H9 (cell line): Measurements from ENCODE around the gene SDHAF4. TPM values are rescaled to one million over a fixed set of nuclear protein-coding genes. Genes with fewer than 3 reads are reported as not detected.
A peak's percentile ranks its signal among the peaks of the same experiment; 100 is the strongest.

Source experiments
- DNase-seq: peaks from one replicate; pipeline ENCODE4 v3.0.0-alpha.2; 2017
- H2AFZ ChIP-seq: one replicate; pipeline ENCODE4 v1.6.1; 2013; ENCODE audit warnings: mild to moderate bottlenecking, low read length, control low read depth, moderate library complexity
- H2AK5ac ChIP-seq: 2 replicates; pipeline ENCODE4 v1.6.1; 2013; ENCODE audit warnings: low read length, control low read depth, mixed read lengths; ENCODE audit not compliant: insufficient read length
- H2BK120ac ChIP-seq: one replicate; pipeline ENCODE4 v1.6.1; 2013; ENCODE audit warnings: low read depth, mild to moderate bottlenecking, low read length, control low read depth, inconsistent platforms; ENCODE audit not compliant: poor library complexity, severe bottlenecking
- H2BK12ac ChIP-seq: 2 replicates; pipeline ENCODE4 v1.6.1; 2013; ENCODE audit warnings: low read length, control low read depth, mixed read lengths, low read depth; ENCODE audit not compliant: insufficient read length
- H2BK15ac ChIP-seq: 2 replicates; pipeline ENCODE4 v1.6.1; 2013; ENCODE audit warnings: low read depth, low read length, control low read depth
- H2BK20ac ChIP-seq: one replicate; pipeline ENCODE4 v1.6.1; 2013; ENCODE audit warnings: low read depth, mild to moderate bottlenecking, low read length, control low read depth, inconsistent platforms; ENCODE audit not compliant: poor library complexity, severe bottlenecking
- H2BK5ac ChIP-seq: 2 replicates; pipeline ENCODE4 v1.6.1; 2013; ENCODE audit warnings: low read length, control low read depth, mixed read lengths; ENCODE audit not compliant: insufficient read length
- H3K14ac ChIP-seq: 2 replicates; pipeline ENCODE4 v1.6.1; 2013; ENCODE audit warnings: low read length, control low read depth; ENCODE audit not compliant: insufficient read depth
- H3K18ac ChIP-seq: 2 replicates; pipeline ENCODE4 v1.6.1; 2013; ENCODE audit warnings: low read depth, mild to moderate bottlenecking, mixed read lengths, low read length, control low read depth; ENCODE audit not compliant: insufficient read length
- H3K23ac ChIP-seq: 2 replicates; pipeline ENCODE4 v1.6.1; 2013; ENCODE audit warnings: low read length, control low read depth, mixed read lengths, low read depth; ENCODE audit not compliant: insufficient read length
- H3K23me2 ChIP-seq: 2 replicates; pipeline ENCODE4 v1.6.1; 2013; ENCODE audit warnings: low read depth, mild to moderate bottlenecking, mixed read lengths, low read length, control low read depth; ENCODE audit not compliant: insufficient read length, poor library complexity, severe bottlenecking
- H3K27ac ChIP-seq: 2 replicates; pipeline ENCODE4 v1.5.1; 2013; ENCODE audit warnings: low read length, control low read depth, mixed read lengths, low read depth; ENCODE audit not compliant: insufficient read length
- H3K27me3 ChIP-seq: 2 replicates; pipeline ENCODE4 v1.6.1; 2013; ENCODE audit warnings: low read length, control low read depth, inconsistent platforms; ENCODE audit not compliant: insufficient read depth
- H3K4ac ChIP-seq: 2 replicates; pipeline ENCODE4 v1.6.1; 2013; ENCODE audit warnings: low read depth, mild to moderate bottlenecking, control low read depth, inconsistent platforms, low read length, moderate library complexity
- H3K4me1 ChIP-seq: 2 replicates; pipeline ENCODE4 v1.6.1; 2013; ENCODE audit warnings: low read length, control low read depth, inconsistent platforms; ENCODE audit not compliant: insufficient read depth
- H3K4me2 ChIP-seq: 2 replicates; pipeline ENCODE4 v1.6.1; 2013; ENCODE audit warnings: low read length, control low read depth, mixed read lengths; ENCODE audit not compliant: insufficient read length, insufficient read depth
- H3K56ac ChIP-seq: 2 replicates; pipeline ENCODE4 v1.6.1; 2013; ENCODE audit warnings: low read depth, mild to moderate bottlenecking, mixed read lengths, low read length, control low read depth; ENCODE audit not compliant: insufficient read length
- H3K79me1 ChIP-seq: 2 replicates; pipeline ENCODE4 v1.6.1; 2013; ENCODE audit warnings: low read depth, mild to moderate bottlenecking, moderate library complexity, low read length, control low read depth, inconsistent platforms; ENCODE audit not compliant: insufficient read depth, poor library complexity, severe bottlenecking
- H3K79me2 ChIP-seq: 2 replicates; pipeline ENCODE4 v1.6.1; 2013; ENCODE audit warnings: low read length, control low read depth, inconsistent platforms; ENCODE audit not compliant: insufficient read depth
- H3K9ac ChIP-seq: 2 replicates; pipeline ENCODE4 v1.6.1; 2013; ENCODE audit warnings: low read length, control low read depth, mixed read lengths; ENCODE audit not compliant: insufficient read length; ENCODE audit errors: extremely low read depth
- H3K9me3 ChIP-seq: one replicate; pipeline ENCODE4 v1.6.1; 2013; ENCODE audit warnings: low read depth, low read length, inconsistent platforms; ENCODE audit not compliant: control insufficient read depth
- H3T11ph ChIP-seq: one replicate; pipeline ENCODE4 v1.6.1; 2013; ENCODE audit warnings: mild to moderate bottlenecking, low read length, control low read depth, inconsistent platforms
- H4K20me1 ChIP-seq: one replicate; pipeline ENCODE4 v1.6.1; 2013; ENCODE audit not compliant: control insufficient read depth, insufficient read length, insufficient read depth
- H4K5ac ChIP-seq: 2 replicates; pipeline ENCODE4 v1.6.1; 2013; ENCODE audit warnings: low read depth, mild to moderate bottlenecking, mixed read lengths, low read length, control low read depth; ENCODE audit not compliant: insufficient read length
- H4K8ac ChIP-seq: replicated peaks from 2 replicates; pipeline ENCODE4 v1.6.1; 2013; ENCODE audit warnings: low read length, control low read depth, mixed read lengths, low read depth; ENCODE audit not compliant: insufficient read length
- H4K91ac ChIP-seq: 2 replicates; pipeline ENCODE4 v1.6.1; 2013; ENCODE audit warnings: low read depth, mild to moderate bottlenecking, moderate library complexity, mixed read lengths, low read length, control low read depth; ENCODE audit not compliant: insufficient read length
- H3K27ac Mint-ChIP-seq, 3 experiments: 2 replicates in 2 of 3; 3 replicates in 1 of 3; pipeline ENCODE4 v1.8.0; 2020 to 2021; ENCODE audit warnings: mixed read lengths in 3 of 3, mild to moderate bottlenecking in 1 of 3, moderate library complexity in 1 of 3
- H3K27me3 Mint-ChIP-seq: 2 replicates; pipeline ENCODE4 v1.8.0; 2021; ENCODE audit warnings: low read depth, mild to moderate bottlenecking, moderate library complexity, mixed read lengths
- H3K36me3 Mint-ChIP-seq, 3 experiments: 2 replicates in 2 of 3; 3 replicates in 1 of 3; pipeline ENCODE4 v1.8.0; 2020 to 2021; ENCODE audit warnings: low read depth in 3 of 3, mixed read lengths in 3 of 3; ENCODE audit not compliant: insufficient read depth in 1 of 3
- H3K4me1 Mint-ChIP-seq, 2 experiments: 2 replicates each; pipeline ENCODE4 v1.8.0; 2020; ENCODE audit warnings: mixed read lengths in 2 of 2
- H3K4me3 Mint-ChIP-seq, 2 experiments: 2 replicates in 1 of 2; 3 replicates in 1 of 2; pipeline ENCODE4 v1.8.0; 2020 to 2021; ENCODE audit warnings: mild to moderate bottlenecking in 2 of 2, mixed read lengths in 2 of 2, moderate library complexity in 1 of 2
- H3K9me3 Mint-ChIP-seq, 2 experiments: 2 replicates in 1 of 2; 3 replicates in 1 of 2; pipeline ENCODE4 v1.8.0; 2020; ENCODE audit warnings: mild to moderate bottlenecking in 2 of 2, mixed read lengths in 2 of 2, moderate library complexity in 1 of 2
- CTCF ChIP-seq: fragments of 200-600 bp; sonication (generic); conservative IDR thresholded peaks from 3 replicates; pipeline ENCODE4 v1.8.0; 2021; ENCODE audit warnings: antibody characterized with exemption, mild to moderate bottlenecking
- total RNA-seq: library from RNA; stranded (reverse); gene quantifications from 2 replicates; pipeline ENCODE4 v1.2.1, GENCODE V29; 2021

SDHAF4 gene
- total RNA-seq, 1 experiment from 2014 or later, result 9.2 TPM

- H3K14ac ChIP-seq, result no peak overlapping the region
- H3K36me3 Mint-ChIP-seq, result peaks cover 4 to 7% (median 6%) of the 10 kb centered on the region in 3 experiments; a peak in 5 of 7 replicates
- no peak overlapping the region for H4K91ac ChIP-seq
- H3K9me3 Mint-ChIP-seq, result no peaks in the 10 kb centered on the region
- no peaks in the 10 kb centered on the region for H3K27me3 ChIP-seq
- H2BK12ac ChIP-seq, result no peak overlapping the region
- H3K4me1 ChIP-seq, result no peaks in the 10 kb centered on the region
- H3K23ac ChIP-seq, result no peak overlapping the region
- H2AFZ ChIP-seq, result no peak overlapping the region
- H2BK5ac ChIP-seq, result no peak overlapping the region
- H2AK5ac ChIP-seq, result no peak overlapping the region
- no peak overlapping the region for H3T11ph ChIP-seq
- no peak overlapping the region for H2BK20ac ChIP-seq
- H3K56ac ChIP-seq, result no peak overlapping the region
- no peak overlapping the region for H4K8ac ChIP-seq
- H3K27me3 Mint-ChIP-seq, result no peaks in the 10 kb centered on the region
- no peak overlapping the region for H2BK15ac ChIP-seq
- no peaks in the 10 kb centered on the region for H3K79me1 ChIP-seq
- no peak overlapping the region for H3K18ac ChIP-seq
- H3K4ac ChIP-seq, result no peak overlapping the region
- peak; percentile 66 for TF ChIP-seq CTCF
- no peaks in the 10 kb centered on the region for H3K9me3 ChIP-seq
- no peaks in the 10 kb centered on the region for H3K79me2 ChIP-seq
- H3K4me2 ChIP-seq, result no peak overlapping the region
- DNase-seq, result no peak
- no peak overlapping the region for H3K9ac ChIP-seq
- H3K4me3 Mint-ChIP-seq, result no peak overlapping the region
- H3K23me2 ChIP-seq, result no peaks in the 10 kb centered on the region
- no peak overlapping the region for H3K27ac ChIP-seq
- H4K5ac ChIP-seq, result no peak overlapping the region
- H3K27ac Mint-ChIP-seq, result peak overlapping the region; percentile 42 to 65 (median 51); a peak in 3 of 7 replicates
- H4K20me1 ChIP-seq, result no peaks in the 10 kb centered on the region
- peaks cover 12 to 21% of the 10 kb centered on the region in 2 experiments for H3K4me1 Mint-ChIP-seq
- H2BK120ac ChIP-seq, result no peak overlapping the region
Observed at GRCh38 chr6:70547313-70547712, 19.4 kb upstream of the SDHAF4 start.
